Mammary epithelial cell (primary cell): ENCODE measurements around the gene HS6ST2.

Experiments used
- EZH2 ChIP-seq: IDR thresholded peaks from 2 replicates; pipeline ENCODE4 v1.6.1; 2012; ENCODE audit warnings: low read length, inconsistent platforms, borderline replicate concordance
- TF ChIP-seq, protein P1 (sequence below), 2 donors: IDR thresholded peaks in 1 of 2; conservative IDR thresholded peaks in 1 of 2; 2 replicates each; pipeline ENCODE4 v1.5.1; 2011 to 2012; ENCODE audit warnings: inconsistent platforms in 2 of 2, low read length in 2 of 2, mild to moderate bottlenecking in 2 of 2, control low read depth in 1 of 2, low read depth in 1 of 2; ENCODE audit not compliant: insufficient read depth in 1 of 2; ENCODE audit errors: extremely low read depth in 1 of 2

DNA sequence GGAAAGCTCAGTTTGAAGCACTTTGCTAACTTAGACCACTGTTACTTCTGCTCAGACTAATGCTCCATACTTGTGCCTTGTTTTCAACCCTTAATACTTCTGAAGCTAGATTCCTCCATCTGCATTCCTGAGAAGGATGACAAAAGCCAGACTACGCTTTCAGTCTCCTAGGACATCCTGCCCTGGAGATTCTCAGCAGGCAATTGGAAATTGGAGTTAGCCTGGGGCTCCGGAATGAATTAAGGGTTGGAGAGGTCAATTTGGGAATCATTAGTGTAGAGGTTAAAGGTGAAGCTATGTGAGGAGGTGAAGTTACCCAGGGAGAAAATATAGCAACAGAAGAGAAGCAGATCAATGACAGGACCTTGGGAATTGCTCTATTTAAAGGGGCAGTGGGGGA lies 253.7 kb downstream of the HS6ST2 start:
- TF ChIP-seq, protein P1, sequence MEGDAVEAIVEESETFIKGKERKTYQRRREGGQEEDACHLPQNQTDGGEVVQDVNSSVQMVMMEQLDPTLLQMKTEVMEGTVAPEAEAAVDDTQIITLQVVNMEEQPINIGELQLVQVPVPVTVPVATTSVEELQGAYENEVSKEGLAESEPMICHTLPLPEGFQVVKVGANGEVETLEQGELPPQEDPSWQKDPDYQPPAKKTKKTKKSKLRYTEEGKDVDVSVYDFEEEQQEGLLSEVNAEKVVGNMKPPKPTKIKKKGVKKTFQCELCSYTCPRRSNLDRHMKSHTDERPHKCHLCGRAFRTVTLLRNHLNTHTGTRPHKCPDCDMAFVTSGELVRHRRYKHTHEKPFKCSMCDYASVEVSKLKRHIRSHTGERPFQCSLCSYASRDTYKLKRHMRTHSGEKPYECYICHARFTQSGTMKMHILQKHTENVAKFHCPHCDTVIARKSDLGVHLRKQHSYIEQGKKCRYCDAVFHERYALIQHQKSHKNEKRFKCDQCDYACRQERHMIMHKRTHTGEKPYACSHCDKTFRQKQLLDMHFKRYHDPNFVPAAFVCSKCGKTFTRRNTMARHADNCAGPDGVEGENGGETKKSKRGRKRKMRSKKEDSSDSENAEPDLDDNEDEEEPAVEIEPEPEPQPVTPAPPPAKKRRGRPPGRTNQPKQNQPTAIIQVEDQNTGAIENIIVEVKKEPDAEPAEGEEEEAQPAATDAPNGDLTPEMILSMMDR (conservative IDR thresholded peaks at IDR 0.05 in 1 of 2, IDR thresholded peaks at IDR 0.05 in 1 of 2; ENCODE audit: extremely low read depth in 1 of 2, insufficient read depth in 1 of 2, low read depth in 1 of 2, low read length in 2 of 2), result no peak
- no peak for TF ChIP-seq EZH2
